Left lung (tissue), 14 donors: ENCODE results near the gene CWF19L1. TPM values are rescaled to one million over a fixed set of nuclear protein-coding genes. Genes with fewer than 3 reads are reported as not detected.

ENCODE experiments used
- ATAC-seq: fragments of 200-7000 bp; cut with Tn5 transposase; one replicate; pipeline ENCODE4 v1.9.1; 2020; ENCODE audit warnings: moderate library complexity
- DNase-seq, 4 donors: peaks; one replicate each; pipeline ENCODE4 v3.0.0-alpha.2; 2013 to 2020
- H3K27ac ChIP-seq, 2 donors: fragments of 200-600 bp; sonication (generic) in 1 of 2; one replicate each; pipeline versions ENCODE4 v1.5.0 to v1.8.0; 2020 to 2021
- H3K27me3 ChIP-seq, 2 donors: fragments of 200-600 bp; sonication (generic) in 1 of 2; one replicate each; pipeline versions ENCODE4 v1.5.0 to v1.8.0; 2020 to 2021
- H3K36me3 ChIP-seq, 2 donors: fragments of 200-600 bp; sonication (generic) in 1 of 2; one replicate each; pipeline versions ENCODE4 v1.5.0 to v1.8.0; 2020 to 2021
- H3K4me1 ChIP-seq, 2 donors: fragments of 200-600 bp; one replicate each; pipeline ENCODE4 v1.8.0; 2021
- H3K4me3 ChIP-seq, 2 donors: fragments of 200-600 bp; sonication (generic) in 1 of 2; one replicate each; pipeline versions ENCODE4 v1.5.0 to v1.8.0; 2020 to 2021; ENCODE audit warnings: mild to moderate bottlenecking in 1 of 2
- H3K9me3 ChIP-seq, 2 donors: fragments of 200-600 bp; sonication (generic) in 1 of 2; one replicate each; pipeline versions ENCODE4 v1.5.0 to v1.8.0; 2020 to 2021
- intact Hi-C, 2 donors: fragments of 100-400 bp; cut with DNase I; formaldehyde crosslinking; loops; one replicate each; pipeline versions ENCODE4 v1.11.2 to v1.14.2; 2022
- long read RNA-seq, 12 donors: library from polyadenylated mRNA in 2 of 12; unstranded in 2 of 12; transcript quantifications; one replicate each; pipeline ENCODE4 v2.0.0 and lab custom pipeline, GENCODE V29; 2019 to 2026
- polyA plus RNA-seq, 6 donors: library from polyadenylated mRNA; unstranded; fragments of 120-200 nt; gene quantifications; one replicate each; pipeline ENCODE4 v1.2.1, GENCODE V29; 2013; ENCODE audit not compliant: insufficient read length in 6 of 6
- total RNA-seq, 2 donors: library from RNA; stranded (reverse); fragmentation: NEBNext Ultra II Directional; extraction: Animal tissue kit (Norgen Biotek cat#: 25700); gene quantifications; one replicate each; pipeline ENCODE4 v1.2.1, GENCODE V29; 2021
- TF ChIP-seq, protein P1 (sequence below), 2 donors: fragments of 200-600 bp; sonication (generic) in 1 of 2; IDR thresholded peaks; one replicate each; pipeline versions ENCODE4 v1.5.0 to v1.8.0; 2021; ENCODE audit warnings: antibody characterized with exemption in 2 of 2
- donor health status: DM: no; HTN: yes; CAD: no.
- donor health status: DM: no; HTN: no; CAD: no.

The CWF19L1 gene
- total RNA-seq (10 to 100 TPM; 17.5 to 22.4 TPM), polyA plus RNA-seq (10 to 100 TPM; 29.4 to 37.2 (median 33.4) TPM)
- long read RNA-seq, donor 1, partial matches to known transcripts, result 0 of 1 reads
- long read RNA-seq, donor 1, other reads (novel, unspliced or antisense), result 0 of 1 reads
- long read RNA-seq, donor 2, partial matches to known transcripts, result 0 of 2 reads
- long read RNA-seq, donor 2, other reads (novel, unspliced or antisense), result 0 of 2 reads
- long read RNA-seq, donor 3, partial matches to known transcripts, result 7 of 9 reads
- long read RNA-seq, donor 3, other reads (novel, unspliced or antisense), result 0 of 9 reads
- long read RNA-seq, donor 4, partial matches to known transcripts, result 0 of 2 reads
- long read RNA-seq, donor 4, other reads (novel, unspliced or antisense), result 0 of 2 reads
- long read RNA-seq, donor 5, result 0 reads
- long read RNA-seq, donor 6, partial matches to known transcripts, result 0 of 1 reads
- long read RNA-seq, donor 6, other reads (novel, unspliced or antisense), result 0 of 1 reads
- long read RNA-seq, donor 7, partial matches to known transcripts, result 0 of 2 reads
- long read RNA-seq, donor 7, other reads (novel, unspliced or antisense), result 0 of 2 reads
- long read RNA-seq, donor 8, result 0 reads
- long read RNA-seq, donor 9, result 0 reads
- long read RNA-seq, donor 10, partial matches to known transcripts, result 0 of 6 reads
- long read RNA-seq, donor 10, other reads (novel, unspliced or antisense), result 5 of 6 reads
- long read RNA-seq, donor 11, partial matches to known transcripts, result 0 of 2 reads
- long read RNA-seq, donor 11, other reads (novel, unspliced or antisense), result 0 of 2 reads
- long read RNA-seq, donor 12, result 0 reads

DNA sequence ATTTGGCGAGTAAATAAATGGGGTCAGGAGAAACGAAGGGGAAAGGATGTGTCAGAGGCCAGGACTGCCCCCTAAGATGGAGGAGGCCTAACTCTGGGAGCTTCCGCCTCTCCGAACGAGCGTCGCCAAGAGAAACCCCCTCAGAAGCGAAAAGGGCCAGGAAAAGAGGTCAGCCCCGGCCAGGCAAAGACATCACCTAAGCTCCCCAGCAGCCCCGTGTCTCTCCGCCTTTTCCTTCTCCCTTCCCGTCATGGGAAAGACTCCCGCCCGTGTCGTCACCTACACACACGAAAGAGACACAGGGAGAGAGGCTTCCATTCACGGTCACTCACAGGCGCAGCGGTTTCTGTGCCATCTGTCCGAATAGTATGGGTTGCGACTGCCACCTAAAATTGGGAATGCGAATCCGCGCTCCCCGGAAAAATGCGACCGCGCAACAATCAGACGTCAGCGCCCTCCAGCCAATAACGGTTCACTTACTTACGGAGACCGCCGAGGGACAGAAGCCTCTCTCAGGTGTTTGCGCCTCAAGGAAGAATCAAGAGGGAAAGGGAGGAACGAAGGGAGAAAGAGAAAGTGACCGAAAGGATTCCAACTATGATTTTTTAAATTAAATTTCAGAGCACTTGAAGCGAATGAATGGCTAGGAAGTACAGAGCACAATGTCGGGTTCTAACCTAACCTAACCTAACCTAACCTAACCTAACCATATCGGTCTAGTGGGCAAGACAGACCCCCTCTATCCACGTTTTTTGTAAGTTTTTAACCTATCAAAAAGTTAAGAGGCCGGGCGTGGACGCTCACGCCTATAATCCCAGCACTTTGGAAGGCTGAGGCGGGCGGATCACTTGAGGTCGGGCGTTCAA is at the start of gene CWF19L1:
TSS of gene CWF19L1 (minus strand) at position 400 of the 866 bp plus-strand sequence. CDS start at position 355, 45 bp downstream.
- H3K4me3 ChIP-seq, result peak within 1 kb of the TSS; percentile 83
- peak; percentile 83 to 91 (median 89) for DNase-seq
- ATAC-seq, result peak; percentile 95
- no peaks in the 10 kb centered on the region for H3K9me3 ChIP-seq
- peaks cover 6 to 27% of the 10 kb centered on the region in 2 donors for H3K4me1 ChIP-seq
- TF ChIP-seq, protein P1, sequence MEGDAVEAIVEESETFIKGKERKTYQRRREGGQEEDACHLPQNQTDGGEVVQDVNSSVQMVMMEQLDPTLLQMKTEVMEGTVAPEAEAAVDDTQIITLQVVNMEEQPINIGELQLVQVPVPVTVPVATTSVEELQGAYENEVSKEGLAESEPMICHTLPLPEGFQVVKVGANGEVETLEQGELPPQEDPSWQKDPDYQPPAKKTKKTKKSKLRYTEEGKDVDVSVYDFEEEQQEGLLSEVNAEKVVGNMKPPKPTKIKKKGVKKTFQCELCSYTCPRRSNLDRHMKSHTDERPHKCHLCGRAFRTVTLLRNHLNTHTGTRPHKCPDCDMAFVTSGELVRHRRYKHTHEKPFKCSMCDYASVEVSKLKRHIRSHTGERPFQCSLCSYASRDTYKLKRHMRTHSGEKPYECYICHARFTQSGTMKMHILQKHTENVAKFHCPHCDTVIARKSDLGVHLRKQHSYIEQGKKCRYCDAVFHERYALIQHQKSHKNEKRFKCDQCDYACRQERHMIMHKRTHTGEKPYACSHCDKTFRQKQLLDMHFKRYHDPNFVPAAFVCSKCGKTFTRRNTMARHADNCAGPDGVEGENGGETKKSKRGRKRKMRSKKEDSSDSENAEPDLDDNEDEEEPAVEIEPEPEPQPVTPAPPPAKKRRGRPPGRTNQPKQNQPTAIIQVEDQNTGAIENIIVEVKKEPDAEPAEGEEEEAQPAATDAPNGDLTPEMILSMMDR (IDR thresholded peaks at IDR 0.05), result no peak
- intact Hi-C loops, result no loop called here
- H3K36me3 ChIP-seq, result no peaks in the 10 kb centered on the region
- H3K27me3 ChIP-seq, result no peaks in the 10 kb centered on the region
- H3K27ac ChIP-seq, result peak within 1 kb of the TSS; percentile 83

DNA sequence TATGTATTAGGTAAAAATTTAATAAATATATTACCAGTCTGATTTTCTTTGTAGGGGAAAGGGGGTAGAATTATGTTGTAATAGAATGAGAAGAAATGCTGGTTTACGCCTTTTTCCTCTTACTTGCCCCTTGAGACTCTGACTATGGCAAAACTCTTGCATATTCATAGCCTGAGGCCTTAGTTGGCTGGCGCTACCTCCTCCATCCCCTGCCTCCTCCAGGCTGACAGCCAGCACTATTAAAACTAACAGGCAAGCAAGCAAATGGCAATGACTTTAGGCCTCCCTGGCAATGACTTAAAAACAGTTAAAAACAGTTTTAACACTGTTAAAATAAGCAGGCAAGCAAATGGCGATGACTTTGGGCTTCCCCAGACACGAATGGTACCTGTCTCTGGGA is 48.2 kb upstream of the CWF19L1 start:
- Histone ChIP-seq H3K4me3 (no peak overlapping the region), H3K9me3 (no peaks in the 10 kb centered on the region), H3K4me1 (no peaks in the 10 kb centered on the region), H3K27ac (no peak overlapping the region), H3K36me3 (no peaks in the 10 kb centered on the region), H3K27me3 (peaks cover 0 to 63% of the 10 kb centered on the region in 2 donors)
- no peak for DNase-seq
- TF ChIP-seq, protein P1 (IDR thresholded peaks at IDR 0.05), result no peak
- intact Hi-C loops, result no loop called here
- no peak for ATAC-seq

DNA sequence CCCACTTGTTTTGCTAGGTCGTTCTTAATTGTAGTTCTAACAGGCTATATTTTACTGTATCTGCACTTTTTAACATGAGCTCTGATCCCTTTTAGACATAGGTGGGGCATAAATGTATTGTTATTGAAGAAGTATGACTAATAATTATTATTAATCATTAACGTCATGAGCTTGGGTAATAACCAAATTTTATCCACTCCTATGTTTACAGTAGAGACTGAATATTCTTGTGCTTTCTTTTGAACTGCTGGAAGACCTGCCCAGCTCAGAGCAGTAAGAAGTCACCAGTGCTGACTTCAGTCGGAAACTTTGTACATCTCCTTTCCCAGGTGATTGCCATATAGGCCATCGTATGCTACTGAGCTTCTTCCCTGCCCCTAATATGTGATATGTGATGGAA is 43.9 kb upstream of the CWF19L1 start:
- Histone ChIP-seq H3K4me3 (no peak overlapping the region), H3K9me3 (no peaks in the 10 kb centered on the region), H3K27me3 (peaks cover 0 to 43% of the 10 kb centered on the region in 2 donors), H3K27ac (no peak overlapping the region), H3K36me3 (no peaks in the 10 kb centered on the region), H3K4me1 (no peaks in the 10 kb centered on the region)
- no peak for ATAC-seq
- intact Hi-C loops, result no loop called here
- DNase-seq, result no peak
- TF ChIP-seq, protein P1 (IDR thresholded peaks at IDR 0.05), result no peak

DNA sequence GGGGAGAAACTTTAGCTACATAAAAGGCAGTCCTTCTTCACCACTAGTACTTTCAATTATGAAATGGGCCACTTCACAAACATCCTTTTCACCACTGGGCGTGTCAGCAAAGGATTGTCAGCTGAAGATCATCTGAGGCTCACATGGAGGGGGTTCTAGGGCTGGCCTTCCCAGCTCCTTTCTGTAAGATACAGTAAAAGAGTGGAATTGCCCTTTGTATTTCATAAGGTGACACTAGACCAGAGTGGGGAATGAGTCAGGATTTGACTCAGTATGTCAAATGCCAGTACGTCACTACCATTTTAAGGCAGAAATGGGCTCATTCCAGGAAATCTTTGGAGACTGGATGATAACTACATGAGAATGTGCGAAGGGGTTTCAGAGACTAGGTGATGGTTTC is 40.2 kb upstream of the CWF19L1 start:
- TF ChIP-seq, protein P1 (IDR thresholded peaks at IDR 0.05), result no peak
- no peak overlapping the region for H3K4me3 ChIP-seq
- intact Hi-C loops, result loop anchor here in 1 of 2 donors (10.0 kb wide), 1 partner anchor 127 kb away; no protein-coding TSS in a partner anchor
- DNase-seq, result no peak
- no peak for ATAC-seq
- H3K27me3 ChIP-seq, result peaks cover 0 to 51% of the 10 kb centered on the region in 2 donors
- H3K9me3 ChIP-seq, result no peaks in the 10 kb centered on the region
- no peaks in the 10 kb centered on the region for H3K4me1 ChIP-seq
- H3K27ac ChIP-seq, result no peak overlapping the region
- no peaks in the 10 kb centered on the region for H3K36me3 ChIP-seq
